GM12872 (cell line): ENCODE measurements around the gene AOPEP.

ENCODE experiments used
- TF ChIP-seq, protein P1 (sequence below): IDR thresholded peaks from 3 replicates; pipeline ENCODE4 v1.5.1; 2011; ENCODE audit warnings: low read depth, mild to moderate bottlenecking, low read length, moderate library complexity; ENCODE audit not compliant: insufficient read depth

The AOPEP gene

DNA sequence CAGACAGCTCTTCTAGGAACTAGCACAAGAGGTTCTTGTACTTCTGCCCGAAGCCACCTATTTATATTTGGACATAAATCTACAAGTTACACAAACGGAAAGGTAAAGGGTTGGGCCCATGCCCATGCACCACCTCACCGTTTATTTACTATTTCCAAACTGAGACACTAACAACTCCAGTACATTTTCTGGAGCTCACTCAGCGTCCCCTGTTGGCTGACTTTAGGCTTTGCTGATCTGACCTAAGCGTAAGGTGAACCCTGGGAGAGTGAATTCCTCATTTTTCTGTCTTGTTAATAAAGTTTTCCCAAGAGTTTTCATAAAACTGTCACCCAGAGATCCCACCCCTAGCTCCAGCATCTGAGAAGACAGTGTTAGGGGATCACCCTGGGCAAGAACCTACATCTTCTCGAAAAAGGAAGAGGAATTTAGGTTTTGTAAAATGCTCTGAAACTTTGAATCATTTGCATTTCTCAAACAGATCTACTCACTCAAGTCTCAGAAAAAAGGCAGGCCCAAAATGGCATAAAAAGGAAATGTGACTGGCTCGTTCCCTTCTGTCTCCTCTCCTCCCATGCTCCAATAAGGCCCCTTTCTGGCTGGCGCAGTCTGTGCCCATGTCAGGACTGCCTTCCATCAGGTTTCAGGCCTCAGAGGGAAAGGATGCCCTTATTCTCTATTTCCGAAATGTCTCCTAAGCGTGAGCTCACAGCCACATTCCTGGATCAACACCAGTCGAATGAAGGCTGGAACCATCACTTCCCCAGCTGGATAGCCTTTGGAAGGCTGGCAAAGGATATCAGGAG is 389.7 kb downstream of the AOPEP start:
- TF ChIP-seq, protein P1, sequence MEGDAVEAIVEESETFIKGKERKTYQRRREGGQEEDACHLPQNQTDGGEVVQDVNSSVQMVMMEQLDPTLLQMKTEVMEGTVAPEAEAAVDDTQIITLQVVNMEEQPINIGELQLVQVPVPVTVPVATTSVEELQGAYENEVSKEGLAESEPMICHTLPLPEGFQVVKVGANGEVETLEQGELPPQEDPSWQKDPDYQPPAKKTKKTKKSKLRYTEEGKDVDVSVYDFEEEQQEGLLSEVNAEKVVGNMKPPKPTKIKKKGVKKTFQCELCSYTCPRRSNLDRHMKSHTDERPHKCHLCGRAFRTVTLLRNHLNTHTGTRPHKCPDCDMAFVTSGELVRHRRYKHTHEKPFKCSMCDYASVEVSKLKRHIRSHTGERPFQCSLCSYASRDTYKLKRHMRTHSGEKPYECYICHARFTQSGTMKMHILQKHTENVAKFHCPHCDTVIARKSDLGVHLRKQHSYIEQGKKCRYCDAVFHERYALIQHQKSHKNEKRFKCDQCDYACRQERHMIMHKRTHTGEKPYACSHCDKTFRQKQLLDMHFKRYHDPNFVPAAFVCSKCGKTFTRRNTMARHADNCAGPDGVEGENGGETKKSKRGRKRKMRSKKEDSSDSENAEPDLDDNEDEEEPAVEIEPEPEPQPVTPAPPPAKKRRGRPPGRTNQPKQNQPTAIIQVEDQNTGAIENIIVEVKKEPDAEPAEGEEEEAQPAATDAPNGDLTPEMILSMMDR: 0 out of 3 replicates have a peak, but pooled peaks have one; percentile 19

DNA sequence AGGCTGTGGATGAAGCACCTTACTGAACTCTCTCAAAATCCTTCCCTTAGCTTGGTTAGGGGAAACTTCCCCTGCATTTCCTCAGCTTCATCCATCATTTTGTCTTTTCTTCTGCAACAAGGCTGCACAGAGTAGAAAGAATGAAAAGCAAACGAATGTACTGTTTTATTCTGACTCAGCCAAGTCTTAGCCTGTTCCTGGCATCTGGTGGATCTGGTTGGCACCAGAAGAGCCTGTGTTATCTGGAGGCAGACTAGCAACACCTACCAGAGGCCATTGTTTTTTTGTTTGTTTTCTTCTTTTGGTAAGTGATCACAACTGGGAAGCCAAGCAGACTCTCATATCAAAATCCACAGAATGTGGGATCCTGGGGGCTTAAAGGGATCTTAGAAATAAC is 390.3 kb downstream of the AOPEP start:
- TF ChIP-seq, protein P1: no peak

DNA sequence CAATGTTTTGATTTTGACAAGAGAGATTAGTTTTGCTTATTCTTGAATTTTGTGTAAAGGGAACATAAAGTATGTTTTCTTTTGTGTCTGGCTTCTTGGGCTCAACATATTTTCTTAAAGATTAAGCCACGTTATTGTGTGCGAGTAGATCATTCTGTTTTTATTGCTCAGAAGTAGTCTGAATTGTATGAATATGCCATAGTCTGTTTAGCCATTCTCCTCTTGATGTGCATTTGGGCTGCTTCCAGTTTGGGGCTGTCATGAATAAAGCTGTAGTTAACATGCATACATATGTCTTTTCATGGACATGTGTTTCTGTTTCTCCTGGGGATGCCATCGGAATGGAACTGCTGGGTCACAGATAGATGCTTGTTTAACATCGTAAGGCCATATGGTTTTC is 392.1 kb downstream of the AOPEP start:
- TF ChIP-seq, protein P1: no peak

DNA sequence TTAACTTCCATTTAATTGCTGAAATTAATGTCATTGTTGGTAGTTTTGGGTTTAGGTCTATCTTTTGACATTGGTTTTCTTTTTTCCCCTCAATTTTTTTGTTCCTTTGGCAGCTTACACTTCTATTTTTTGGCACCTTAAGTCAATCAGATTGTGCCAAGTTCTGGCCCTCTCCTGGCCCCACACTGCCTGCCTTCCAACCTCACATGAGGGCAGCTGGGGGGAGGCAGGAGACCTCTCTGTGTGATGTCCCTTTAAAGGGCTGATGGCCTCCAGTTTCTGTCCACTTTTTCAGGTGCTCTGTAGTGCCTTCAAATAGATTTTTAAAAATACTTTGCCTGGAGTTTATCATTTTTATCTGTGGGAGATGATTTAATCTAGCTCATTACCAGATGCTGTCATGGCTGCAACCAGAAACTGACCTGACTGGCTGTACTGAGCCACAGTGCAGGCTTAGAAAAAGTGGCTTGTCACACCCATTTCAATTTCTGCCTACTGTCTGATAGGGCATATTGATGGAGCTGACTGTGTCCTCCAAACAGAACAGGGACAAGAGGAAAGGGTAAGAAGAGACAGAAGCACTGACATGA is 394.4 kb downstream of the AOPEP start:
- TF ChIP-seq, protein P1: no peak

DNA sequence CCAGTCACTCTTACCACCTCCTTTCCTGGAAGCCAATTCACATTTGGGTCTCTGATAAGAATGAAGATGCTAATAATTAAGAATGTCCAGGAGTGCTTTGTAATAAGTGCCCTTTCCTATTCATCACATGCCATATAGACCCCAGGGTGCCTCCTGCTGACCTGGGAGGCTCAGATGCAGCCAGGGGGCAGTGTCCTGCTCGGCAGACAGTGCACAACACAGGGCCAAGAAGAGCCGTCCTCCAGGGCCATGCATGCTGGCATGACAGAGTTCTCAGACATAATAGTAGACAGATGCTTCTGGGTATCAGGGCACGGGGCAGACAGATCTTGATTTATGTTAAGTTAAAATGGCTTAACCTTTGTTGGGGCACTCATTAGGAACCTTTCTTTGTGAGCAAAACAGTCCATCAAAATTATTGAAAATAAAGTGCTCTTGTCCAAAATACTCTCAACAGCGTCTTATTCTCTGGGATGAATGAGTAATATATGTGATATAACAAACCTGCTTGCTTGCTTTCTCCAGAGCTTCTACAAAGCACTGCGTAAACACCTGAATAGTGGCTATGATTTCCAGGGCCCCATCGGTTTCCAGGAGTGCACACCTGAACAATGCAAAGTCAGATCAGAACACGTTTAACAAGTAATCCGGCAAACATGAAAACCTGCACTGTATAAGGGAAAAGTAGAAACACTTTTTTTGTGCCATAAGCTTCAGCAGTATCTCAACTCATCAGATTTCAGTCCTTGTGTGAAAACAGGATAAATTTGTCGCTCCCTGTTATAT is 398.3 kb downstream of the AOPEP start:
- TF ChIP-seq, protein P1: no peak

DNA sequence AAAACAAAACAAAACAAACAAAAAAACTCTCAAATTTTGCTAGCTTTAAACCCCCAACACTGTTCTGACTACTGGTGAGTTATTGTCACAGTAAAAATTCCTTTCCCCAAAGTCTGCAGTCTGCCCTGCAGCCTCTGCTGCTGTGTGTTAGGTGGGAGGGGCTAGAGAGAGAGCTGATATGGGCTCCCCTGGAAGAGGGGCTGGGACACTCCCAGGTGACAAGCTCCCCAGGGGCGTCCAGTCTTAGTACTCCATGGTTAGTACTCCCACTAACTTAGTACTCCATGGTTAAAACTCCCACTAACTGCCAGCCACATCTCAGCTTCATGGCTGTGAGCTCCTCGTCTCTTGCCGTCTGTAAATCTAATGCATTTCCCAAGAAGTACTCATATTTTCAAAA is 399.2 kb downstream of the AOPEP start:
- TF ChIP-seq, protein P1: no peak

DNA sequence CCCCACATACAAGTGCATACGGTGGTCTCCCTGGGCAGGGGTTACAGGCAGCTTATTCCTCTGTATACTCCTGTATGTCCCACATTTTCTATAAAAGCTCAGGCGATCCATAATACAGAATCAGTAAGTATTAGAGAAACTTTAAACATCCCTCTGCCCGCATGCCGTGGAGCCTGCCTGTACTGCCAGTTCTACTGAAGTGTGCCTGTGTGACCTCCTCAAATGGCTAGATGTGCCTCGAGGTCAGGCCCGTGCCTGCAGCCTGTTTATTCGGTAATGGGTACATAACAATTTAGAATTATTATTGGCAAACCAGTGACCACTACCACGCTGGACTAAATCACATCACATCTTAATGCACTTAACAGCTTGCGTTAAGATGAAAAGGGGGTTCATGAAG is 400.2 kb downstream of the AOPEP start:
- TF ChIP-seq, protein P1: no peak
